A673 (cell line): ENCODE measurements around the gene ATCAY. TPM values are rescaled to one million over a fixed set of nuclear protein-coding genes. Genes with fewer than 3 reads are reported as not detected.

ENCODE experiments used
- BruUV-seq: library from RNA; stranded (reverse); fragments of 400-500 nt; replicated peaks from 2 replicates; lab custom pipeline; 2021; lab: Mats Ljungman, UMichigan
- CTCF ChIA-PET: fragments of 300-600 bp; sonication (Branson Sonifier 250); formaldehyde crosslinking; loops from one replicate; lab custom pipeline; 2022; ENCODE audit warnings: antibody characterized with exemption; lab: Charles Lee
- POLR2A ChIA-PET: fragments of 300-600 bp; sonication (Branson Sonifier 250); formaldehyde crosslinking; loops from one replicate; lab custom pipeline; 2022; ENCODE audit warnings: antibody characterized with exemption; ENCODE audit not compliant: low non-redundant PET; lab: Charles Lee
- DNase-seq: peaks from one replicate; pipeline ENCODE4 v3.0.0-alpha.2; 2015; ENCODE audit warnings: low spot score
- H3K27ac ChIP-seq: fragments of 200-600 bp; sonication (generic); 2 replicates; pipeline ENCODE4 v1.5.1; 2016; ENCODE audit warnings: mixed run types, low read depth, mild to moderate bottlenecking, mixed read lengths, antibody characterized with exemption, low read length; ENCODE audit not compliant: poor library complexity, severe bottlenecking
- H3K27me3 ChIP-seq: fragments of 200-600 bp; sonication (generic); replicated peaks from 2 replicates; pipeline ENCODE4 v1.6.1; 2017; ENCODE audit warnings: mixed run types, low read depth, mild to moderate bottlenecking, mixed read lengths, antibody characterized with exemption, low read length; ENCODE audit not compliant: insufficient read depth, poor library complexity
- H3K36me3 ChIP-seq: fragments of 200-600 bp; sonication (generic); 2 replicates; pipeline ENCODE4 v1.6.1; 2016; ENCODE audit warnings: mixed run types, mild to moderate bottlenecking, mixed read lengths, antibody characterized with exemption, low read length; ENCODE audit not compliant: insufficient read depth, poor library complexity, severe bottlenecking
- H3K4me1 ChIP-seq: fragments of 200-600 bp; sonication (generic); 2 replicates; pipeline ENCODE4 v1.6.1; 2017; ENCODE audit warnings: mixed run types, mild to moderate bottlenecking, mixed read lengths, antibody characterized with exemption, low read length; ENCODE audit not compliant: insufficient read depth, poor library complexity, severe bottlenecking
- H3K4me3 ChIP-seq: fragments of 200-600 bp; sonication (generic); 2 replicates; pipeline ENCODE4 v1.5.1; 2016; ENCODE audit warnings: low read depth, mixed run types, mild to moderate bottlenecking, mixed read lengths, low read length; ENCODE audit not compliant: poor library complexity, severe bottlenecking
- H3K9me3 ChIP-seq: fragments of 200-600 bp; sonication (generic); 2 replicates; pipeline ENCODE4 v1.6.1; 2016; ENCODE audit warnings: mixed run types, low read depth, mild to moderate bottlenecking, mixed read lengths, antibody characterized with exemption, low read length; ENCODE audit not compliant: poor library complexity, severe bottlenecking
- EZH2 ChIP-seq: fragments of 200-600 bp; sonication (generic); IDR thresholded peaks from 2 replicates; pipeline ENCODE4 v1.6.1; 2017; ENCODE audit warnings: borderline replicate concordance, low read depth, mild to moderate bottlenecking, mixed read lengths, antibody characterized with exemption, low read length; ENCODE audit not compliant: poor library complexity, severe bottlenecking
- intact Hi-C: fragments of 100-400 bp; cut with micrococcal nuclease; formaldehyde crosslinking; loops from one replicate; pipeline ENCODE4 v1.10.0; 2022; ENCODE audit not compliant: unreplicated experiment
- total RNA-seq: library from RNA; stranded (reverse); gene quantifications from 2 replicates; pipeline ENCODE4 v1.2.3, GENCODE V29; 2021
- TF ChIP-seq, protein P1 (sequence below): fragments of 300-800, 200-600 bp; sonication (generic); conservative IDR thresholded peaks from 2 replicates; pipeline ENCODE4 v1.5.1; 2017; ENCODE audit warnings: low read depth, mild to moderate bottlenecking, antibody characterized with exemption, low read length, moderate library complexity, mixed read lengths

ATCAY gene
- total RNA-seq, 1 experiment from 2014 or later = 0.95 TPM

GRCh38 chr19:3904233-3904632, 23.7 kb downstream of the ATCAY start:
- CTCF ChIA-PET = no interaction called here
- intact Hi-C loops = no loop called here
- DNase-seq = no peak
- Histone ChIP-seq H3K27ac (no peak overlapping the region), H3K9me3 (no peaks in the 10 kb centered on the region), H3K4me3 (no peak overlapping the region), H3K4me1 (no peaks in the 10 kb centered on the region), H3K36me3 (no peaks in the 10 kb centered on the region), H3K27me3 (no peaks in the 10 kb centered on the region)
- TF ChIP-seq, protein P1, sequence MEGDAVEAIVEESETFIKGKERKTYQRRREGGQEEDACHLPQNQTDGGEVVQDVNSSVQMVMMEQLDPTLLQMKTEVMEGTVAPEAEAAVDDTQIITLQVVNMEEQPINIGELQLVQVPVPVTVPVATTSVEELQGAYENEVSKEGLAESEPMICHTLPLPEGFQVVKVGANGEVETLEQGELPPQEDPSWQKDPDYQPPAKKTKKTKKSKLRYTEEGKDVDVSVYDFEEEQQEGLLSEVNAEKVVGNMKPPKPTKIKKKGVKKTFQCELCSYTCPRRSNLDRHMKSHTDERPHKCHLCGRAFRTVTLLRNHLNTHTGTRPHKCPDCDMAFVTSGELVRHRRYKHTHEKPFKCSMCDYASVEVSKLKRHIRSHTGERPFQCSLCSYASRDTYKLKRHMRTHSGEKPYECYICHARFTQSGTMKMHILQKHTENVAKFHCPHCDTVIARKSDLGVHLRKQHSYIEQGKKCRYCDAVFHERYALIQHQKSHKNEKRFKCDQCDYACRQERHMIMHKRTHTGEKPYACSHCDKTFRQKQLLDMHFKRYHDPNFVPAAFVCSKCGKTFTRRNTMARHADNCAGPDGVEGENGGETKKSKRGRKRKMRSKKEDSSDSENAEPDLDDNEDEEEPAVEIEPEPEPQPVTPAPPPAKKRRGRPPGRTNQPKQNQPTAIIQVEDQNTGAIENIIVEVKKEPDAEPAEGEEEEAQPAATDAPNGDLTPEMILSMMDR = no peak
- no peak for TF ChIP-seq EZH2
- no TSS peak for BruUV-seq
- POLR2A ChIA-PET = no interaction called here

- Histone ChIP-seq H3K27ac (no peak overlapping the region), H3K36me3 (no peaks in the 10 kb centered on the region), H3K4me3 (no peak overlapping the region), H3K4me1 (no peaks in the 10 kb centered on the region), H3K9me3 (no peaks in the 10 kb centered on the region), H3K27me3 (no peaks in the 10 kb centered on the region)
- no peak for DNase-seq
- CTCF ChIA-PET = no interaction called here
- TF ChIP-seq EZH2 = no peak
- TF ChIP-seq, protein P1 = no peak
- BruUV-seq = no TSS peak
- POLR2A ChIA-PET = no interaction called here
- intact Hi-C loops = no loop called here
Measured at GRCh38 chr19:3907626-3908265, 27.3 kb downstream of the ATCAY start.

GRCh38 chr19:3908266-3909054, 28.0 kb downstream of the ATCAY start:
- TF ChIP-seq, protein P1 = no peak
- no peak for TF ChIP-seq EZH2
- POLR2A ChIA-PET = no interaction called here
- DNase-seq = no peak
- CTCF ChIA-PET = no interaction called here
- no TSS peak for BruUV-seq
- no peaks in the 10 kb centered on the region for H3K36me3 ChIP-seq
- intact Hi-C loops = no loop called here
- no peak overlapping the region for H3K27ac ChIP-seq
- no peaks in the 10 kb centered on the region for H3K27me3 ChIP-seq
- no peaks in the 10 kb centered on the region for H3K9me3 ChIP-seq
- H3K4me3 ChIP-seq = no peak overlapping the region
- H3K4me1 ChIP-seq = no peaks in the 10 kb centered on the region
